Measurements from ENCODE around the gene EPB41L2.

Gene EPB41L2

DNA sequence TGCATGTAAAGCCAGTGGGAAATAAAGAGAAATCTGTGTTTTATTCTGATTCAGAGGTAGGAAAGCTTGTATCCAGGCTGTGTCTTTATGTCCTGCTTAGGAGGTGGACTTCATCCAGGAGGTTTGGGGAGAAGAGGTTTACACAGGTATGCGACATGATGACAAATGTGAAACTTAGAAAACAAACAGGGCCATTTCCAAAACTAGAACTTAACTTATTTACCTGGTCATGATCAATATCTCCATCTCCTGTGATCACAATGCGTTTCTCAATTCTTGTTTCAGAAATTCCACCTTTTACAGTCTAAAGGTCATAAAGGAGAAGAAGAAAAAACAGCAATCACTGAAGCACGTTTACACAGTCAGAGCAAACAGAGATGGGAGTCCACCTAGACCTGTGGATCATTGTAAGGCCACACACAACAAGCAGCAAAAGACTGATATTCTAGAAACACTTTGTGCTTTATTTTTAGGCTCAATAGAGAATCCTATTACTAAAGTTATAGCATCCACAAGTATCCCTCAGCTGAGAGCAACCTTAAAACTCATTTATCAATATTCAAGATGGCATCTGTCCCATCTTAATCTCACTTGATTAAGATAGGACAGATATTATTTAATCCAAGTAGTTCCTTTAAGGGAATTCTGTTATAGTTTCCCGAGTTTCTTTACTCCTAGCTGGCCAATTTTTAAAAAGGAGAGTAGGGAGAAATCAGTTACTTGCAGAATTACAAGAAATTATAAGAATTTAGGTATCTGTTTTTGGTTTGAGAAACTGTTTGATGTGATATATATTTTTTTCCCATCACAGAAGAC is 199.4 kb downstream of the EPB41L2 start:
- no peak for DNase-seq (ENCODE audit: low read depth)

DNA sequence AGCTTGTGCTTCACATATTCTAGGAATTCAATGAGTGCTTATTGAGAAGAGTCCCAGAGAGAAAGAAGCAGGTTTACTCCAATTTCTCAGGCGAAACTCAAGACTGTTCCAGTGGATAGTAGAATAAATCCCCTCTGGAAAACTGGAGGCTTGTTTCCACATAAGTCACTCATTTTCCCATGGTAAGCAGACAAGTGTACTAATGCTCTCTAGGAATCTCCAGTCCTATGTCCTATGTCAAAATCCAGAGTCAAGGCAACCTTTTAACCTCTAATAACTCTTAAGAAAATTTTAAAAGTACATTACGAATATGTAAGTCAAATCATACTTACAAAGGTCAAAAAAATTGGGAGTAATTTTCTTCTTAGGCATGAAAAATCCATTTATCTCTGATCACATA is 200.7 kb downstream of the EPB41L2 start:
- no peak for DNase-seq (ENCODE audit: low read depth)

DNA sequence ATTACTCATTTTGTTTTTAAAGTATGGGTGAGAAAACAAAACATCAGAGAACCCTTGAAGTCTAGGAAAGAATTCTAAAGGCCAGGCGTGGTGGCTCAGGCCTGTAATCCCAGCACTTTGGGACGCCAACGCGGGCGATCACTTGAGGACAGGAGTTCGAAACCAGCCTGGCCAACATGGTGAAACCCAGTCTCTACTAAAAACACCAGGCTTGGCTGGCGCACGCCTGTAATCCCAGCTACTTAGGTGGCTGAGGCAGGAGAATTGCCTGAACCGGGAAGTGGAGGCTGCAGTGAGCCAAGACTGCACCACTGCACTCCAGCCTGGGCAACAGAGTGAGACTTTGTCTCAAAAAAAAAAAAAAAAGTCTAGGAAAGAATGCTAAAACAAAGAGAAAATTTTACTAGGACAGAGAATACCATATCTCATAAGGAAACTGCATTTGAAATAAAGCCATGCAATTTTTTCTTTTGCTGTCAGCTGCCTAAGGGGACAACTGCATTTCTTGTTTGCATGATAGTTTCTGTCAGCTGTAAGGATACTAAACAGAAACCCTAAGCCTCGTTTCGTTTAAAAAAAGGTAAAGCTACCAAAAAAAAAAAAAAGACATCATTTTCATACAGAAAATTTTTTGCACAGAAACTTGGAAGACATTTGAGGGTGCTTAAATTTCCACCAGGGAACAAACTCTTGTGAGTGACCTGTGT is 203.7 kb downstream of the EPB41L2 start:
- DNase-seq (ENCODE audit: low read depth) = no peak

DNA sequence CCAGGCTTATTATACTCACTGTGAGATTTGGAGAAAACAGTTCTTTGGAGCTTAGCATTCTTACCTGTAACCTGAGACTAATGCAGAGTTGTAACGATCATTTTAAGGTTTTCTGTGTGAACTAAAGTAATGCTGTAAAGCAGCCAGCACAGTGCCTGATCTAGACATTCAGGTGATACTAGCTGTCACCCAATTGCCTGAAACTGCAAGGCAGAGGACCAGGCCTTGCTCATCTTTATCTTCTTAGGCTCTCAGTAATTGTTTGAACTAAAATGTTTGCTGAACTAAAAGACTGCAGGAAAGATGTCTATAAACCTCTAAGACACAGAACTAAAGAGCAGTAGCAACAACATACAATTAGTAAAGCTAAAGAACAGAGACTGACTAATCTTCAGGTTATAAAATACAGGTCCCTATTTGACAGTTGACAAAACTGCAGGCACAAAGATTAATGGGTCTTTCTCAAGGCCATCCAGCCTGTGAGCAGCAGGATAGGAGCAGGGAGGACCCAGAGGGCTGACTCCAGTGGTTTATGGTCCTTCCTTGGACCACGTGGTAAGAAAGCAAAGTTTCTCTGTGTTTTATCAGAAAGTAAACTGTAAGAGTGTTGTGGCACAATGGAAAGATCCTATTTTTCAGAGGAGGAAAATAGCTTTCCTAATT is 204.4 kb downstream of the EPB41L2 start:
- DNase-seq (ENCODE audit: low read depth) = no peak

DNA sequence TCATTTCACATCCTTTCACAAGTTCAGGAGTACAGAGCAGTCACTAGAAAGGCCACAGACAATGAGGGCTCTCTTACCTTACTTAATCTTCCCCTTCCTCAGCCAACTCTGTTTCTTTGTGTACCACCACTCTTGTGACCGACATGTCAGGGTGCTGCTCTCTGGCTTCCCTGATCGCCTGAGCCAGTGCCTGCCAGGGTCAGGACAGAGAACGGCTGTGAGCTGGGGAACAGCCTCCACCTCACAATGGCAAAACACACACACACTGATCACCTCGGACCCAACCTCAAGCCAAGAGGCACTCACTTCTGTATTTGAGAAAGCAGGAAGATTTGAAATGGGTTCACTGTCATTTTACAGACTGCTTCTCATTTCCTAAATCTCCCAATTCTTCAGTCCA is 205.0 kb downstream of the EPB41L2 start:
- DNase-seq (ENCODE audit: low read depth) = no peak

DNA sequence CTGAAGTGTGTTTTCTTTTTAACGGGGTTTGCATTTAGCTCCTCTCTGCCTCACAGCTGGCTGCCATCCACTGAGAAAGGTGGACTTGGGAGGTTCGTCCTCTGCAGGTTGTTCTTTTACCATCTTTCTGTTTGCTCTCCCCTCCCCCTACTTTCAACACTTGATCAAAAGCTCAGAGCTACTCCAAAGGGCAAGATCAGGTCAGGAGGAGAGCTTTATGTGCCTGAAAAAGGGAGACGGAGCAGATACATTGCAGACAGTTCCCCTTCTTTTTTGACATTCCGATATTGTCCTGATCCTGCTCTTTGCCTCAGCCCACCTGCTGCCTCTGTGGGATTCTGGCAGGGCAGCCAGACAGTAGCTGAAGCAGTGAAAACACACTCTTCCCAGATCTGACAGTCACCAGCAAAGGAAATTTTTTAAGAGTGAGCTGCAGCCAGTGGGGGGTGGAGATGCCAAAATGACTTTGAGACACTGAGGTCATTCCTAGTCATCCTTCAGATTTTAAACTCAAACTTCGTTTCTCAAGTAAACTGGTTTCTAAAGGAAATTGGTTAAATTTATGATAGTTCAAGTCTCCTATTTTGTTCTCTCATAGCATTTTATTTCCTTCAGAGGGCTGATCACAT is 209.4 kb downstream of the EPB41L2 start:
- DNase-seq (ENCODE audit: low read depth) = no peak

DNA sequence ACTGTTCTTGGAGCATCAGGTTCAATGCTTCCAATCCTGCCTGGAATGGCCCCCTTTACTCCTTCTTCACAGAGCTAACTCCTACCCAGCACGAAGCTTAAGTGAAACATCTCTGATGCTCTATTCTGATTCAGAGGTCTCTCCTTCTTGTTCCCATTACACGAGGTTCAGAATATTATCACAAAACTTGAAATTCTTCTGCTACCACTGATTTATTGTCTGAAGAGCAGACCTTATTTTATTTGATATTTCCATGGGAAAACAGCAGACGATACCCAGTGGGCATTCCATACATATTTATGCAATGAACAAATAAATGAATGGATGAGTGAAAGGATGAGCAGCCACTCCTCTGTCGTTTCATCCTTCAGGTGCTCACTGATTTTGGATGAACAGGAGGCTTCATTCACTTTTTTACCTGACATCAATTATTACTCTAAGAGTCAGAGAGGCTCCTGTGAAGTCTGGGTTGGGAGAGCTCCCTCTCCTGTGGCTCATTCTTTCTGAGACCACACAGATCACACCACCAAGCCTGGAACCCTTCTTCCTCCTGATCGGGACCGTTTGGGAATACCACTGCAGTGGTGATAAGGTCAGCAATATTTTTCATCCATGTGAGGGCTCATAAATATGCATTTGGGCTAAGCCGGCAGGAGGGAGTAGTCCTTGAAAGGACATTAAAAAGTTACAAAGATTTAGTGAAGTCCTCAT is 210.0 kb downstream of the EPB41L2 start:
- no peak for DNase-seq (ENCODE audit: low read depth)

DNA sequence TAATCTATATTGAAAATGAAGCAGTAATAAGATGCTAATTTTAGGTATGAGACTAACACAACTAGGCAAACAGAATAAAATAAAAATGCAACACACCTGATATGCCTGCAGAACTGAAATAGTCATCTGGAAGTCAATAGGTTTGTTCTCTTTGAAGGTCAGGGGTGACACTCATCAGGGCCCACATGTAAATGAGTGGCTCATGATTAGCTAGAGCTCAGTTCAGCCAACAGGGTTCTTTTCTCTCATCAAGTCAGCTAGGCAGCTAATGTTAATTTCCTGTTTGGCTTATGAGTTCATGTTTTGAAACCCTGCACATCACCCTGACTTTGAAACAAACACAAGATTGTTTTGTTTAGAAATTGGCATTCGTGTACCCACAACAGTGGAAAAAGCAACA is 212.0 kb downstream of the EPB41L2 start:
- no peak for DNase-seq (ENCODE audit: low read depth)

DNA sequence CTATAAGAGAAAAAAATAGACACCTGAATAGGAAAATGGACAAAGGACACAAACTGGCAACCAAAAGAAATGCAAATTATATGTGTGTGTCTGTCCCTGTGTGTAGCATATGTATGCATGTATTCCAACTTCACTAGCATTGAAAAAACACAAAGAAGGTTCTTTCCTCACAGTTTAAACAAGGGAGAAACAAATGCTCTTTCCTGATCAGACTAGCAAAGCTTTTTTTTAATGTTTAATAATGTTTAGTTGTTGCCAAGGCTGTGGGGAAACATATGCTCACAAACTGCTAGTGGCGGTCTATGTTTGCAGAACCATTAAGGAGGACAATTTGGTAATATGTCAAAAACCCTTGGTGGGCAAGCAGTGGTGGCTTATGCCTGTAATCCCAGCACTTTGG is 213.5 kb downstream of the EPB41L2 start:
- no peak for DNase-seq (ENCODE audit: low read depth)

DNA sequence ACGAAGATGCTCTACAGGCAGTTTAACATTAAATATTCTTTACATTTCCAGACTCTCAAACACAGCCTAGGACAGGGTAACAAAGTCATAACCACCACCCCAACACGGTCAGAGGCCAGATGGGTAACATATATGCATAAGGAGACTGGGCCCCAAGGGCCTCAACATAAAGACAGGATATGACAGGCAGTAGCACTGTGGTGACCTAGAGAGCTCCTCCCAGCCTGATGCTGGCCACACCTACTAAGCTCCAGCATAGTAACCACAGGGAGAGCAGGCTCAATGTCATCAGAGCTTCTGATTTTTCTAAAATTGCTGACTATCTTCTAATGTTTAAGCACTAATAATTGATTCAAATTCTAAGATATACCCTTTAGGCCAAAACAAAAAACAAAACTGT is 214.1 kb downstream of the EPB41L2 start:
- DNase-seq (ENCODE audit: low read depth) = no peak

DNA sequence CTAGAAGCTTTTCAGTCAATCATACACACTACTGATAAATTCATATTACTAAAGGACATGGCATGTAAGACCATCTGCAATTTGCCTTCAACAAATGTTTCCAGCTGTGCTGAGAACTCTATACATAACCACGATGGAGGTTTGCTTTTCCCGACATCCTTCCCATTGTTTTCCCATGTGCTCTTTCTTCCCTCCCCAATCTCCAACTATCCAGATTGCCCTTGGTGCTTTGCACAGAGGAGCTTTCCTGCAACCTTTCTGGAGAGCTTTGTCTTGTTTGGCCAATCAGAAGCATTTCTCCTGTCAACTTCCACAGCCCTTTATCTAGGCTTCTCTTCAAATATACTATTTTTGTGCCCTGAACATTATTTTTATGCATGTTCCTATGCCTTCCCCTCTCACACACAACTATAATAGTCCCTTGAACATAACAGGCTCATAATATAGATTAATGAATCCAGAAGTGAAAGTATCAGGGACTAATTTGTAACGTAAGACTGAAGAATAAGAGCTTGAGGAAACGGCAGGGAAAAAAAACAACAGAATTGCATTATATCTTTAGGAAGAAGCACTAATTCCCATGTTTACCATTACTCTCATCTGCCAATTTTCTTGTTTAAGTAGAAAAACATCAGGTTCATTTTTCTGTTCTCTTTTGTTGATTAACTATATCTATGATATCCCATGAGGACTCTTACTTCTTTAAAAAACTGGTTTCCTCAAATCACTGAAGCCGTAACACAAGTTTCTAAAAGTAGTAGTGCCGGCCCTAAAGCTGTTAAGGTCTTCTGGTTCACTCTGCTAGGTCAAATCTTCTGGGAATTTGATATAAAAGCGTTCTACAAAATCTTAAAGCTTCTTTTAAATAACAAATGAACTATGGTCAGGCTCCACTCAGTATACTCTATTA is 215.8 kb downstream of the EPB41L2 start:
- DNase-seq (ENCODE audit: low read depth) = no peak

DNA sequence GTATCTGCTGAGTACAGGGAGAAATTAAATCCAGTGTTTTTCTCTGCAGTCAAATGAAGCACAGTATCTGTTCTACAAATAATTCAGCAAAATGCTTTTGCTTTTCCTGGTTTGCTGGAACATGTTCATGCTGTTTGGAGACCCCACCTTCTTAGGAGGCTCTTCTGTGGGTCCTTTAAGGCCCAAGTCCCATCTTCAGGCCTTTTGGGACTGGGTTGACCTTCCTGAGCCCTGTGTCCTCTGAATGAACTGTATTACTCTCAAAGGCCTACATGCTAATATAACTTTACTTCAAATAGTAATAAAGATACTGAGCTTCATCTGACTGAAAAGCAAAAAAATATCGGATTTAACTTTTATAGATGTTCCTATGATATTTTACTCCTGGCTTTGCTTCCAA is 216.5 kb downstream of the EPB41L2 start:
- no peak for DNase-seq (ENCODE audit: low read depth)

DNA sequence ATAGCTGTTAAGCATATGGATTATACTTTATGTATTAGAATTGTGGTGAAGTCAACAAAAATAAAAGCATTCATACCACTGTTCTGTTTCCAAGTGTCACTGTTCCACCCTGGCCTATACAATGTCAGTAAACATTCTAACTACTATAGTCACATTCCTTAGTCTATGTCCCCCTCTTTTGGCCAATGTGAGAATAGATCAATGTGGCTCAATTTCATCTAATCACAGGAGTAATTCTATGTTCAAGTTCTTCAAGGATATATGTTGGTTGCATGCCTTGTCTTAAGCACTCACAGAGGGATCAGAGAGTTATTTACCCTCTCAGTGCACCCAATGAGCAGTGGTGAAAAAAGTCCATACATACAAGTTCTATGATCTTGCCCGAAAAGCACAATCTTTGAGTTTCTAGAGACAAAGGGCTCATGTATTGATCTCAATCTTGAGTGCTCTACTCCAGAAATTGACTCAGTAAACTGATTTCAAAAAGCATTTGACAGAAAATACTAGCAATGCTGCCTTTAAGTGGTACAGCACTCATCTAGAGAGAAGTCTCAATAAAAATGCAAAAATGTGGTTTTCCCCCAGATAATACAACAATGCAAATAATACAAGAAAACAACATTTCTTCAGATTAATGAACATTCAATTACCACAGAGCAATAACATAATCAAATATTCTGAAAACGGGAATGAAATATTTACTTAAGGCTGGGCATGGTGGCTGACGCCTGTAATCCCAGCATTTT is 219.3 kb downstream of the EPB41L2 start:
- no peak for DNase-seq (ENCODE audit: low read depth)

DNA sequence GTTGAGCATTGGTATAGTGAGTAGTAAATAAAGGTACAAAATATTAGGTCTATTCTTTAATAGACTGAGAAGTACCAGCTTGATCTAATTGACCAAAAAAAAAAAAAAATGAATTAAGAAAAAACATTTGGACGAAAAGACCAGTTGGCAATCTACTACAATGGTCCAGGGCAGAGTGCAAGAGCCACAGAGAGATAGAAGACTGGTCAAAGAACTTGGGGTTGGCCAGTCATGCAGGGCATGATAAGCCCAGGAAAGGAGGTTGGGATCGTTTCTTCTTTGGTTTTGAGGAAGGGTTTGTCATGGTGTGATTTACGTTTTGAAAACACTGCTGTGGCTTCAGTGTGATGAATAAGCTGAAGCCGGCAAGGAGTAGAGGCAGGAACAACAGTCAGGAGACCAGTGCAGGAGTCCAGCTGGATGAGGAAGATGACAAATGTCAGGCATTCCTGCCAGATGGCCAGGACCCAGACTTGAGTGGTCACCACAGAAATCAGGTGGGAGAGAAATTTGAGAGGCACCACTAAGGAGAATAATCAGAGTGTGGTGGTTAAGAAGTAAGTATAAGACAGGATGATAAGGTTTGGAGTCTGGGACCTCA is 221.8 kb downstream of the EPB41L2 start:
- no peak for DNase-seq (ENCODE audit: low read depth)

DNA sequence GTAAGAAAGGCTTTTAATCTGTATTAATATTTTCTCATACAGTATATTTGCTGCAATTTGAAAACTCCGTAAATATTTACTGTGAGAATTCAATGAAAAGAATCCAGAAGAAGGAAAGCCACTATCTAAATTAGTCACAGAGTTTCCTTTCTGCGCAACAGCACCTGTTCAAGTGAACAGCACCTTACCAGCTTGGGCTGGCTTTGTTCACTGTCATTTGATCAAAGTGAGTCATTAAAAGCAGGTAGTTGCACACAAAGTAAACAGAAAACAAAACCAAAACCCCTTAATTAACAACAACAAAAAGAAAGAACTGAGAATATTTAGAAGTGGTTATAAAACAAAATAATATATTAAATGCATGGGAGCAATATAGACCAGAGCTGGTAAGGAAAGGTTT is 223.0 kb downstream of the EPB41L2 start:
- no peak for DNase-seq (ENCODE audit: low read depth)

DNA sequence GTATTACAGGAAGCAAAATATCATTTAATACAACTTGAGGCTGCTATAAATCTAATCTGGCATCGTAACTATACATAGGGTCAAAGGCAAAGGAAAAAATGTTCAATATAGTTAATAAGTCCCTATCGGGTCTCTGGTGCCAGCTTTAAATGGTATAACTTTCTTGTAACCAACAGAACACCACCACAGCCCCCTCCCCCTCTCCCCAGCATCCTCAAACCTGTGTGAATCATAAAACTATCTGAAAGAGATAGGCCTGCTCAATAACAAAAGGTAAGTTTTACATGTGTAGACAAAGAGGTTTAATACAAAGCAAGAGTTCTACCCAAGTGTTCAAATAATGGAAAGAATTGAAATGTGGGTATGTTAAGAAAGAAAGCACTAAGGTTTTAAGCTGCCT is 223.7 kb downstream of the EPB41L2 start:
- DNase-seq (ENCODE audit: low read depth) = no peak

DNA sequence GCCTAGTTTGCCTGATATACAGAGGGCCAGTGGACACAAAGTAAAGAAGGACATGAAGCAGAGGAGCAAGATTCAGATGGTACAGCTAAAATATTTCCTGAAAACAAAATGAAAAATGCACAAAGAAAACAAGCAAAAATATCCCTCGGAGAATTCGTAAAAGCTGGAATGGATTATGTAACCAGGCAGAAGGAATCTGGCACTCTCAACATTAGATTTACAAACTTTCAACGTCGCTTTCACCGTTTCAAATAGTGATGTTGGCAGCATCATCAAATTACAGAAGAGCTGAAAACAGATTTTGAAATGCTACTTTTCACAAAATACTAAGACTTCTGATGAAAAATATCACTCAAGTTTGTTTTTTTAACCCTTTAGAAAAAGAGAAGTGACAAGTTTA is 224.1 kb downstream of the EPB41L2 start:
- no peak for DNase-seq (ENCODE audit: low read depth)

DNA sequence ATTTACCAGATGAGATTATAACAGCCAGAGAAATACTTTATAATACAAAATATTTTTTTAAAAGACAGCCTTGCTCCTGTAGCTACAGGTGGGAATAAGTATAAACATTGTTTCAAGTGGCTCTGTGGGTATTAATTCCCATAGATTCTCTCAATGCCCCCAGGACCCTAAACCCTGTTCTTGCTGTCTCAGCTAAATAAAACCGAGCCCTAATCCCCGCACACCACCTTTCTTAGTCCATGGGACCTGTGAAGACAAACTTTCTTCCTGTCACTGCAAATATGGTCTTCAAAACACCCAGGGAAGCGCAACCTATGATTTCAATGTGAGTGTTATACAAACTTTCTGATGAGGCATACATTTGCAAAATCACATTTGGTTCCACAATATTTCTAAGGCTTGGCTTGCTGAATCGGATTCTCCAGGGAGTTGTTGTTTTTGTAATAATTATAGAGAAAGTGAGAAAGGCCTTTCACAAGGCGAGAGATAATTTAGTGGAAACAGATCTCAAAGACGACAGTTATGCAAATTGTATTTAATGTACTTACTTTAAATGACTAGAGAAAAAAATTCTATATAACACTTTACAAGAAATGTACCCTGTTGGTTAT is 224.7 kb downstream of the EPB41L2 start:
- DNase-seq (ENCODE audit: low read depth) = no peak

DNA sequence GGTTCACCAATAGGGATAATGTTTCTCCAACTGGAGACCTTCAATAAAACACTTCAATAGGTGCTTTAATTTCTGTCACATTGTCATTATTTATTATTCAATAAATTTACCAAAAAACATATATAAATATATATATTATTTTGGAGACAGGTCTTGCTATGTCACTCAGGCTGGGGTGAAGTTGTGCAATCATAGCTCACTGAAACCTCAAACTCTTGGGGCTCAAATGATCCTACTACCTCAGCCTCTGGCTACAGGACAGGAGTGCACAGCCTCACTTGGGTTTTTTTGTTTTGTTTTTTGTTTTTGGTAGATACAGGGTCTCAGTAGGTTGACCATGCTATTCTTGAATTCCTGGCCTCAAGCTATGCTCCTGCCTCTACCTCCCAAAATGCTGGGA is 226.0 kb downstream of the EPB41L2 start:
- DNase-seq (ENCODE audit: low read depth) = no peak

All from stimulated activated CD8-positive, alpha-beta memory T cell treated with anti-CD3 and anti-CD28 coated beads, Interleukin-4, amount 100 ng/mL, for 24 hours (primary cell).